Brain microvascular endothelial cell (primary cell): ENCODE results near the gene IQCB1.

Source experiments
- DNase-seq: peaks from one replicate; pipeline ENCODE4 v3.0.0-alpha.2; 2020
- H3K27ac ChIP-seq: fragments of 250-450 bp; sonication (Bioruptor Pico); 2 replicates; pipeline ENCODE4 v1.5.1; 2020; ENCODE audit warnings: mild to moderate bottlenecking, moderate library complexity
- H3K27me3 ChIP-seq: fragments of 250-450 bp; sonication (Bioruptor Pico); replicated peaks from 2 replicates; pipeline ENCODE4 v1.5.1; 2020; ENCODE audit warnings: mild to moderate bottlenecking
- H3K36me3 ChIP-seq: fragments of 250-450 bp; sonication (Bioruptor Pico); replicated peaks from 2 replicates; pipeline ENCODE4 v1.5.1; 2020; ENCODE audit warnings: mild to moderate bottlenecking
- H3K4me3 ChIP-seq: 2 replicates; pipeline ENCODE4 v1.5.1; 2011; ENCODE audit warnings: low read depth, mild to moderate bottlenecking, control low read depth, low read length, moderate library complexity
- CTCF ChIP-seq: IDR thresholded peaks from 2 replicates; pipeline ENCODE4 v1.5.1; 2011; ENCODE audit warnings: low read depth, mild to moderate bottlenecking, moderate library complexity, low read length, control low read depth, inconsistent platforms; ENCODE audit errors: missing control alignments
- in situ Hi-C: cut with HindIII; loops from 2 replicates; pipeline ENCODE4 v1.10.0; 2017; ENCODE audit warnings: low sequenced_read_pairs, low pct_ligation_motif_present

Gene IQCB1

GRCh38 chr3:121757812-121758545, 76.9 kb downstream of the IQCB1 start:
- TF ChIP-seq CTCF: no peak
- Histone ChIP-seq H3K4me3 (no peak overlapping the region), H3K36me3 (no peaks in the 10 kb centered on the region), H3K27ac (no peak overlapping the region), H3K27me3 (no peaks in the 10 kb centered on the region)
- DNase-seq: no peak
- in situ Hi-C loops: no loop called here

GRCh38 chr3:121757087-121757811, 77.6 kb downstream of the IQCB1 start:
- no peak for DNase-seq
- no peak for TF ChIP-seq CTCF
- no peak overlapping the region for H3K27ac ChIP-seq
- H3K36me3 ChIP-seq: no peaks in the 10 kb centered on the region
- in situ Hi-C loops: no loop called here
- H3K4me3 ChIP-seq: no peak overlapping the region
- H3K27me3 ChIP-seq: no peaks in the 10 kb centered on the region

GRCh38 chr3:121752772-121753171, 82.1 kb downstream of the IQCB1 start:
- no peak for TF ChIP-seq CTCF
- no peak overlapping the region for H3K4me3 ChIP-seq
- DNase-seq: no peak
- no peaks in the 10 kb centered on the region for H3K27me3 ChIP-seq
- H3K36me3 ChIP-seq: no peaks in the 10 kb centered on the region
- in situ Hi-C loops: no loop called here
- H3K27ac ChIP-seq: no peak overlapping the region

- H3K36me3 ChIP-seq: no peaks in the 10 kb centered on the region
- no peak overlapping the region for H3K4me3 ChIP-seq
- in situ Hi-C loops: no loop called here
- H3K27me3 ChIP-seq: no peaks in the 10 kb centered on the region
- TF ChIP-seq CTCF: no peak
- no peak for DNase-seq
- H3K27ac ChIP-seq: no peak overlapping the region
These were observed 82.6 kb downstream of the IQCB1 start for GRCh38 chr3:121752261-121752660.

GRCh38 chr3:121750087-121750415, 84.8 kb downstream of the IQCB1 start:
- peak overlapping the region; percentile 57 for H3K27ac ChIP-seq
- H3K36me3 ChIP-seq: no peaks in the 10 kb centered on the region
- no peak for DNase-seq
- no peak for TF ChIP-seq CTCF
- in situ Hi-C loops: no loop called here
- no peaks in the 10 kb centered on the region for H3K27me3 ChIP-seq
- H3K4me3 ChIP-seq: peak overlapping the region; percentile 95
